GM19455 (cell line): ENCODE results near the gene PDE7B.

Experiments
- ATAC-seq: cut with Tn5 transposase; IDR thresholded peaks from one replicate; pipeline ENCODE4 v1.9.1; 2021; ENCODE audit not compliant: unreplicated experiment

The PDE7B gene

DNA sequence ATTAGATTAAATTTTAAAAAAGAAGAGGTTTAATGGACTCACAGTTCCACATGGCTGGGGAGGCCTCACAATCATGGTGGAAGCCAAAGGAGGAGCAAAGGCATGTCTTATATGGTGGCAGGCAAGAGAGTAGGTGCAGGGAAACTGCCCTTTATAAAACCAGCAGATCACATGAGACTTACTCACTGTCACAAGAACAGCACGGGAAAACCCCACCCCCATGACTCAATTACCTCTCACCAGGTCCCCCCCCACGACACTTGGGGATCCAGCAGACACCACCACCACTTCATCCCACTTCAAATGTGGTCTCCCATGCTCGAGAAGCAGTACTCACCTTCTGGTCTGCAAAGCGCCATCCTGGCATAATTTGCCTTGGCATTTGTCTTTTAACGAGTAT is 374.0 kb downstream of the PDE7B start:
- ATAC-seq = no peak

DNA sequence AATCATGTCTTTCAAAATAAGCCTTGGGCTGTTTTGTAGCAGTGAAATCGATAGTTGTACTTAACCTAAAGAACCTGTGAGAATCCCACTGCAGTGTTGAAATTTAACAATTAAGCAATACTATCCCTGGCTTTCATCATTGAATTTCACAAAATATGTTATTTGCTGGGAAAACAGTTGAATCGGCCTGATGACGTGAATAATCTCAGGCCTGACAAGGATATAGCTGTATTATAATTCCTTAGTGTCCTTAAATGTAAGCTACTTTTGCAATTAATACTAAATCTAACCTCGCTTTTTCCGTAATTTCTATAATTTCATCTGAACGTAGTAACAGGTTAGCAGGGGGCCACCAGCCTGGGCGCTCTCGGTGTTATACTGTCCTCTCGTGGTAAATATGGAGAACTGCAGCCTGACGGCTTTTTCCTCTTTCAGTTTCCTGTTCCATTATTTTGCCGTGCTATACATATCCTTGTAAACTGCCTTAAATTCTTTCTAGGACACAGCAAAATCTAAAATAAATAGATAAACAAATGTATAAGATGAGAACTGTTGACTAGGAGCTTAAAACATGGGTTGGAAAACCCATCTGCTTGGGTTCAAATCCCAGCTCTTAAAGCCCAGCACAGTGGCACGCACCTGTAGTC is 374.6 kb downstream of the PDE7B start:
- peak; percentile 82 for ATAC-seq

DNA sequence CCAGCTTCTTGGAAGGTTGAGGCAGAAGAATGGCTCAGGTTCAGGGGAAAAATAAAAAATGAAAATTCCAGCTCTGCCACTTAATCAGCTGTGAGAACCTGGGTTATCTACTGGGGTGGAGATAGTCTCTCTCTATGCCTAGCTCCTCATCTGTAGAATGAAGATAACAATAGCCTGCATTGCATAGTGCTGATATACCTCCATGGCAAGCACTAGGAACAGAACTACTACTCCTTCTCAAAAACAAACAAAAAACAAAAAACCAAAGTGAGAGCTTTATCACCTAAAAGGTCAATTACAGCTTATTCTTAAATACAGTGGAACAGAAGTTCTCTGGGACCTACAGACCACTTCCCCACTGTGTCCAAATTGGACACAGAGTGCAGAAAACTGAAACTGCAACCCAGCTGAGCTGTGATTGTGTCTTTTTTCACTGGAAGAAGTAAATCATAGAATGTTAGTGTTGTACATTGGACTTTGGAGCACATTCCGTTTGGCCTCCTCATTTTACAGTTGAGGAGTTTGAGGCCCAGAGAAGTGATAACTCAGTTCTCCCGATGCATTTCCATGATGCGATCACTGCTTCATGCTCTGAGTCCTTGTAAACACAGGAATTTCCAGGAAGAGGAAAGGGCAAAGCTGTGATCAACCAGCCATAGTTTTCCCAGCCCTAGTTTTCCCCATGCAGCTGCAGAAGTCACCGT is 375.3 kb downstream of the PDE7B start:
- ATAC-seq = peak; percentile 13

DNA sequence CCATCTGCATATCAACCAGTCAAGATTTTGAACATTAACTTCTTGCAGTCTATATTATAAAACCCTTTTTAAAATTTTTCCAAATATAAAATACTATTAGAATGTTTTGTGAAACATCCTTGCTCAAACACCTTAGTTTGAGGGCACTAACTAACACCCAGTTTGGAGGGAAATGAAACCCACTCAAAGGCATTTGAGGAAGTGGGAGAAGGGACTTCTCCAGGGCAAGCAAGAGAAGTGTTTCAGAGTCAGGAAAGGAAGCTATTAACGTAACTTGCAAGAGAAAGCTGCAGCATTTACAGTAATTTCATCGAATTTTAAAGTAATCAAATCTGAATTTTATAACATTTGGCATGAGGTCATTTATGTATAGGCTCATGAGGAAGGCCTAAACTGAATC is 377.3 kb downstream of the PDE7B start:
- no peak for ATAC-seq

DNA sequence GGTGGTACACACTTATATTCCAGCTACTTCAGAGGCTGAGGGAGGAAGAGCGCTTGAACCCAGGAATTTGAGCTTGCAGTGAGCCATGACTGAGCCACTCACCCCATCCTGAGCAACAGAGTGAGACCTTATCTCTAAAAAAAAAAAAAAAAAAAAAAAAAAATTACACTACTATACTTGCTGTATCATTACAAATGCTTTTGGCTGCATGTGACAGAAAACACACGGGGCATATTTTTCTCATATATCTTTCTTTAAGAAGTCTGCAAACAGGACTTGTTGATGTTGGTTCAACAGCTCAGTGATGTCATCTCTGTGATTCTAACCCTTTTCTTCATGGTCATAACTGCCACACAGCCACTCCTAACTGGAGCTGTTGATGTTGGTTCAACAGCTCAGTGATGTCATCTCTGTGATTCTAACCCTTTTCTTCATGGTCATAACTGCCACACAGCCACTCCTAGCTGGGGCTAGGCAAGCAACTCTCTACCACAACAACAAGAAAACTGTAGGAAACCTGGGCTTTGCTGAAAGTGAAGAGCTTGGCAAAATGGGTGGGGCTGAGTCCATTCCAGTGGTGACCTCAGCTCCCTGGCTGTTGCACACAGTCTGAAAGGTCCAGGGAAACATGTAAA is 378.8 kb downstream of the PDE7B start:
- no peak for ATAC-seq

DNA sequence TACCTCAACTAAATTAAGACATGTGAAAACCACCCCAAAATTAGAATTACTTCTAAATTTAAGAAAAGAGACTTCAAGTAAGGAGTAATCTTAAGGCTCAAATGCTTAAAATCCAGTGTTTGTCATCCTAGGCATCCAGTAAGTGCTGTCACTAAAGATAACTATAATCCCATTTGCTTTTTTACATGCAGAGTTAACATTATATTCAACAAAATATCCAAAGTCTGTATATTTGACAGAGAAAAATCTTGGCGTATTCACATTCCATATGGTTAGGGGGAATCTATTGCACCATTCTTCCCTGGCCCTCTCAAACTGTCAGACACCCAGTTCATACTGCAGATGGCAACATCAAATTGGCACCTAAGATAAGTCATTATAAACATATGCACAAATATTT is 381.2 kb downstream of the PDE7B start:
- no peak for ATAC-seq

DNA sequence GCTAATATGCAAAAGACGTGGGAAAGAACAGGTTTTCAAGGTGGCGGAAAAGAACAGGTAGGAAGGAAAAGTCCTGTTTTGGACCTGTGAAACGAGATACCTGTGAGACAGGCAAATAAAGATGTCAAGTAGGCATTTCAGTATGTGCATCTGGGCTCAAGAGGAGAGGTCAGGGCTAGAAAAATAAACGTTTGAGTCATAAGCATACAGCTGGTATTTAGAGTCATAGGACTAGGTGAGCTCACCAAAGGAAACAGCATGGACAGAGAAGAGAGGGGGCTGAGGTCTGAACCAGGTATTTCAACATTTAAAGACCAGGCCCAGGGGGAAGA is 383.7 kb downstream of the PDE7B start:
- no peak for ATAC-seq

DNA sequence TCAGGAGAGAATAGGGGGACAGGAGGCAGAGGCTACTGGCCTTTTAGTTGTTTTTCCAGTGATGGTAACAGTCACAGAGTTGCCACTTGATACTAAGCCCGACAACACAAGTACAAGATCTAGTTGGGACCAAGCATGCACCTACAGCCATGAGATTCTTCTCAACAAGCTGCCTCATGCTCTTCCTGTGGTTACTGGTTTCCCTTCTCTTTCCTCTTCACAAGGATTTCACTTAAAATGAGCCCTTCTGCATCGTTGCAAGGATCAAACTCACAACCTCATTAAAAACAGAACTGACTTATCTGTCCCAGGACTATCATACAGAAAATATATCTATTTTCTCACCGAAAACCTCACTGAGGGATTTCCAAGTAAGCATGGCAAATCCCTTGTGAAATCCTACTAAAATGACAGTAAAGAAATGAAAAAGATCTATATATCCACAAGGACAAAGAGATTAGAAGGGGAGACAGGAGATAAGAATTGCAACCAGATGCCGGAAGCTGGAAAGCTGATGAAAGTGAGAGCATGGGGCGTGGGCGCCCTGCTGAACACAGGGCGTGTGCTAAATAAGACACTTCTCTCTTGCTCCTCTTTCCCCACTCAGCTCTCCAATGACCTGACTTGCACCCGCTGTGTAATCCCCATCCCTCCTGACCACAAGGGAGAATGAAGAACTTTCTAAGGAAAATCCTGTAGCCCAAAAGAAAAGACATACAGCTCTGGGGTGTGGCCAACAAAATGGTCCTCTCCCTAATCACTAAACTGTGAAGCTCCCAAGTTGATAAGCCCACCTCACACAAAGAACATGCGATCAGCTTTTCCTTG is 385.2 kb downstream of the PDE7B start:
- no peak for ATAC-seq

DNA sequence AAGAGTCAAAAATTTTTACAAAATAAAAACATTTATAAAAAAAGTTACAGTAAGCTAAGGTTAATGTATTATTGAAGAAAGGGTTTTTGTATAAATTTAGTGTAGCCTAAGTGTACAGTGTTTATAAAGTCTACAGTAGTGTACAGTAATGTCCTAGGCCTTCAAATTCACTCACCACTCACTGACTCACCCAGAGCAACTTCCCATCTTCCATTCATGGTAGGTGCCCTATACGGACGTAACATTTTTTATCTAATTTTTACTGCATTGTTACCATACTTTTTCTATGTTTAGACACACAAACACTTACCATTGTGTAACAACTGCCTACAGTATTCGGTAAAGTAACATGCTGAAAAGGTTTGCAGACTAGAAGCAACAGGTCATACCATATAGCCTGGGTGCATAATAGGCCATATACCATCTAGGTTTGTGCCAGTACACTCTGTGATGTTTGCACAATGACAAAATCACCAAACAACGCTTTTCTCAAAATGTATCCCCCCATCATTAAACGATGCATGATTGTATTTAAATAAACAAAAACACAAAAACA is 392.6 kb downstream of the PDE7B start:
- no peak for ATAC-seq
